WTC11 (cell line): ENCODE results near the gene CYP8B1. TPM values are rescaled to one million over a fixed set of nuclear protein-coding genes. Genes with fewer than 3 reads are reported as not detected.

ENCODE experiments used
- ATAC-seq: fragments of 200-7000 bp; cut with Tn5 transposase; 2 replicates; pipeline ENCODE4 v1.10.0; 2021; ENCODE audit warnings: mild to moderate bottlenecking, moderate library complexity
- CTCF ChIA-PET: fragments of 300-600 bp; sonication (Branson Sonifier 250); formaldehyde crosslinking; loops from one replicate; lab custom pipeline; 2021; ENCODE audit warnings: antibody characterized with exemption; lab: Charles Lee
- POLR2A ChIA-PET: fragments of 350-600 bp; sonication (Branson Sonifier 250); formaldehyde crosslinking; loops from one replicate; lab custom pipeline; 2021; ENCODE audit warnings: antibody characterized with exemption; lab: Charles Lee
- DNase-seq: peaks from one replicate; pipeline ENCODE4 v3.0.0; 2021; ENCODE audit warnings: low spot score
- H3K27ac Mint-ChIP-seq: 2 replicates; pipeline ENCODE4 v1.8.0; 2021; ENCODE audit warnings: mixed read lengths
- H3K27me3 Mint-ChIP-seq: 2 replicates; pipeline ENCODE4 v1.8.0; 2021; ENCODE audit warnings: low read depth, mild to moderate bottlenecking, moderate library complexity, mixed read lengths
- H3K36me3 Mint-ChIP-seq: 2 replicates; pipeline ENCODE4 v1.8.0; 2021; ENCODE audit warnings: mixed read lengths
- H3K4me1 Mint-ChIP-seq: 2 replicates; pipeline ENCODE4 v1.8.0; 2022; ENCODE audit warnings: mixed read lengths
- H3K4me3 Mint-ChIP-seq: 2 replicates; pipeline ENCODE4 v1.8.0; 2021; ENCODE audit warnings: mild to moderate bottlenecking, moderate library complexity, mixed read lengths
- H3K9me3 Mint-ChIP-seq: 2 replicates; pipeline ENCODE4 v1.8.0; 2021; ENCODE audit warnings: mixed read lengths
- CREM ChIP-seq: sonication (generic); formaldehyde crosslinking; IDR thresholded peaks from 2 replicates; pipeline ENCODE4 v1.8.1; 2022; ENCODE audit warnings: mild to moderate bottlenecking, missing genetic modification reagents, moderate library complexity
- ELF4 ChIP-seq: sonication (generic); formaldehyde crosslinking; IDR thresholded peaks from 2 replicates; pipeline ENCODE4 v1.8.1; 2022; ENCODE audit warnings: low read depth, mild to moderate bottlenecking, moderate library complexity, missing genetic modification reagents
- EMX1 ChIP-seq: fragments of 250-450 bp; sonication (Bioruptor Pico); IDR thresholded peaks from 2 replicates; pipeline ENCODE4 v1.8.0; 2021; ENCODE audit warnings: mild to moderate bottlenecking
- ESRRA ChIP-seq: sonication (generic); formaldehyde crosslinking; IDR thresholded peaks from 2 replicates; pipeline ENCODE4 v1.8.1; 2022; ENCODE audit warnings: mild to moderate bottlenecking, missing genetic modification reagents, borderline replicate concordance
- GTF2I ChIP-seq: fragments of 250-450 bp; sonication (Bioruptor Pico); conservative IDR thresholded peaks from 2 replicates; pipeline ENCODE4 v1.4.0; 2021; ENCODE audit warnings: mild to moderate bottlenecking
- JAZF1 ChIP-seq: fragments of 250-450 bp; sonication (Bioruptor Pico); IDR thresholded peaks from 2 replicates; pipeline ENCODE4 v1.9.0; 2021; ENCODE audit warnings: moderate library complexity, mild to moderate bottlenecking, inconsistent platforms
- MYBL2 ChIP-seq: sonication (generic); formaldehyde crosslinking; IDR thresholded peaks from 2 replicates; pipeline ENCODE4 v1.8.1; 2023; ENCODE audit warnings: mild to moderate bottlenecking, moderate library complexity, missing genetic modification reagents
- NFYB ChIP-seq: sonication (generic); formaldehyde crosslinking; conservative IDR thresholded peaks from 2 replicates; pipeline ENCODE4 v1.8.0; 2022; ENCODE audit warnings: low read depth, missing genetic modification reagents
- NR2C2 ChIP-seq: sonication (generic); formaldehyde crosslinking; IDR thresholded peaks from 2 replicates; pipeline ENCODE4 v1.8.0; 2022; ENCODE audit warnings: mild to moderate bottlenecking, missing genetic modification reagents
- NR3C1 ChIP-seq: sonication (generic); formaldehyde crosslinking; conservative IDR thresholded peaks from 2 replicates; pipeline ENCODE4 v1.8.1; 2023; ENCODE audit warnings: low read depth, mild to moderate bottlenecking, missing genetic modification reagents
- SMAD4 ChIP-seq: sonication (generic); formaldehyde crosslinking; IDR thresholded peaks from 2 replicates; pipeline ENCODE4 v1.8.0; 2022; ENCODE audit warnings: mild to moderate bottlenecking, missing genetic modification reagents
- TEAD1 ChIP-seq: sonication (generic); formaldehyde crosslinking; IDR thresholded peaks from 2 replicates; pipeline ENCODE4 v1.8.0; 2022; ENCODE audit warnings: mild to moderate bottlenecking, missing genetic modification reagents
- ZNF232 ChIP-seq: sonication (generic); formaldehyde crosslinking; IDR thresholded peaks from 2 replicates; pipeline ENCODE4 v1.8.0; 2022; ENCODE audit warnings: mild to moderate bottlenecking, missing genetic modification reagents
- ZNF317 ChIP-seq: sonication (generic); formaldehyde crosslinking; IDR thresholded peaks from 2 replicates; pipeline ENCODE4 v1.8.1; 2023; ENCODE audit warnings: low read depth, mild to moderate bottlenecking, moderate library complexity, missing genetic modification reagents, borderline replicate concordance
- ZNF396 ChIP-seq: fragments of 250-450 bp; sonication (Bioruptor Pico); IDR thresholded peaks from 2 replicates; pipeline ENCODE4 v1.8.0; 2021; ENCODE audit warnings: mild to moderate bottlenecking, moderate library complexity, borderline replicate concordance
- ZNF423 ChIP-seq: fragments of 250-450 bp; sonication (Bioruptor Pico); IDR thresholded peaks from 2 replicates; pipeline ENCODE4 v2.1.2; 2022; ENCODE audit warnings: mild to moderate bottlenecking, moderate library complexity
- ZNF671 ChIP-seq: fragments of 250-450 bp; sonication (Bioruptor Pico); IDR thresholded peaks from 2 replicates; pipeline ENCODE4 v1.8.0; 2021; ENCODE audit warnings: mild to moderate bottlenecking
- total RNA-seq: library from RNA; stranded (reverse); gene quantifications from 3 replicates; pipeline ENCODE4 v1.2.3, GENCODE V29; 2021
- TF ChIP-seq, protein P1 (sequence below): fragments of 250-450 bp; sonication (Bioruptor Pico); IDR thresholded peaks from 2 replicates; pipeline ENCODE4 v2.1.2; 2022; ENCODE audit warnings: mild to moderate bottlenecking, moderate library complexity
- TF ChIP-seq, protein P2 (sequence below): sonication (generic); formaldehyde crosslinking; IDR thresholded peaks from 2 replicates; pipeline ENCODE4 v1.8.1; 2023; ENCODE audit warnings: mild to moderate bottlenecking, missing genetic modification reagents
- TF ChIP-seq, protein P3 (sequence below): fragments of 250-450 bp; sonication (Bioruptor Pico); IDR thresholded peaks from 2 replicates; pipeline ENCODE4 v1.9.0; 2021; ENCODE audit warnings: mild to moderate bottlenecking, borderline replicate concordance
- TF ChIP-seq, protein P4 (sequence below): sonication (generic); formaldehyde crosslinking; IDR thresholded peaks from 2 replicates; pipeline ENCODE4 v1.8.0; 2022; ENCODE audit warnings: mild to moderate bottlenecking, missing genetic modification reagents
- TF ChIP-seq, protein P5 (sequence below): sonication (generic); formaldehyde crosslinking; conservative IDR thresholded peaks from 2 replicates; pipeline ENCODE4 v1.8.1; 2022; ENCODE audit warnings: mild to moderate bottlenecking, missing genetic modification reagents
- TF ChIP-seq, protein P6 (sequence below): sonication (generic); formaldehyde crosslinking; IDR thresholded peaks from 2 replicates; pipeline ENCODE4 v1.8.1; 2023; ENCODE audit warnings: mild to moderate bottlenecking, missing genetic modification reagents, borderline replicate concordance

The CYP8B1 gene
- total RNA-seq, 1 experiment from 2014 or later: 0.13 TPM

DNA sequence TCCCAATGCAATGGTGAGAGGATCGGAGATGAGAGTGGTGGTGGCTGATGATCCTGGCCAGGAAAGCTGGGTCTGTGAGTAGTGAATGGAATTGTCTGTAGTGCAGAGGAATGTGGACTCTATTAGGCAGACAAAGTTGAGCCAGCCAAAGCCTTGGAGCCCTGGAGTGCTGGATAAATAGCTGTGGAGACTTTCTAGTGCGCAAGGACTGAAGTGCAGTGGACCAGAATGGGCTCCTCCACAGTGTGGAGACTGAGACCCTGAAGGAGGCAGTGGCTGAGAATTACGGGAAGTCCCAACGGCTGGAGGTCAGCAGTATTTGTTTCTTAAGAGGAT is 31.1 kb upstream of the CYP8B1 start (continued):
- TF ChIP-seq, protein P1, sequence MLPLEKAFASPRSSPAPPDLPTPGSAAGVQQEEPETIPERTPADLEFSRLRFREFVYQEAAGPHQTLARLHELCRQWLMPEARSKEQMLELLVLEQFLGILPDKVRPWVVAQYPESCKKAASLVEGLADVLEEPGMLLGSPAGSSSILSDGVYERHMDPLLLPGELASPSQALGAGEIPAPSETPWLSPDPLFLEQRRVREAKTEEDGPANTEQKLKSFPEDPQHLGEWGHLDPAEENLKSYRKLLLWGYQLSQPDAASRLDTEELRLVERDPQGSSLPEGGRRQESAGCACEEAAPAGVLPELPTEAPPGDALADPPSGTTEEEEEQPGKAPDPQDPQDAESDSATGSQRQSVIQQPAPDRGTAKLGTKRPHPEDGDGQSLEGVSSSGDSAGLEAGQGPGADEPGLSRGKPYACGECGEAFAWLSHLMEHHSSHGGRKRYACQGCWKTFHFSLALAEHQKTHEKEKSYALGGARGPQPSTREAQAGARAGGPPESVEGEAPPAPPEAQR: no peak
- TF ChIP-seq, protein P2, sequence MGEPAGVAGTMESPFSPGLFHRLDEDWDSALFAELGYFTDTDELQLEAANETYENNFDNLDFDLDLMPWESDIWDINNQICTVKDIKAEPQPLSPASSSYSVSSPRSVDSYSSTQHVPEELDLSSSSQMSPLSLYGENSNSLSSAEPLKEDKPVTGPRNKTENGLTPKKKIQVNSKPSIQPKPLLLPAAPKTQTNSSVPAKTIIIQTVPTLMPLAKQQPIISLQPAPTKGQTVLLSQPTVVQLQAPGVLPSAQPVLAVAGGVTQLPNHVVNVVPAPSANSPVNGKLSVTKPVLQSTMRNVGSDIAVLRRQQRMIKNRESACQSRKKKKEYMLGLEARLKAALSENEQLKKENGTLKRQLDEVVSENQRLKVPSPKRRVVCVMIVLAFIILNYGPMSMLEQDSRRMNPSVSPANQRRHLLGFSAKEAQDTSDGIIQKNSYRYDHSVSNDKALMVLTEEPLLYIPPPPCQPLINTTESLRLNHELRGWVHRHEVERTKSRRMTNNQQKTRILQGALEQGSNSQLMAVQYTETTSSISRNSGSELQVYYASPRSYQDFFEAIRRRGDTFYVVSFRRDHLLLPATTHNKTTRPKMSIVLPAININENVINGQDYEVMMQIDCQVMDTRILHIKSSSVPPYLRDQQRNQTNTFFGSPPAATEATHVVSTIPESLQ (CRISPR knock-in tag): no peak
- no peak for TF ChIP-seq ZNF317

DNA sequence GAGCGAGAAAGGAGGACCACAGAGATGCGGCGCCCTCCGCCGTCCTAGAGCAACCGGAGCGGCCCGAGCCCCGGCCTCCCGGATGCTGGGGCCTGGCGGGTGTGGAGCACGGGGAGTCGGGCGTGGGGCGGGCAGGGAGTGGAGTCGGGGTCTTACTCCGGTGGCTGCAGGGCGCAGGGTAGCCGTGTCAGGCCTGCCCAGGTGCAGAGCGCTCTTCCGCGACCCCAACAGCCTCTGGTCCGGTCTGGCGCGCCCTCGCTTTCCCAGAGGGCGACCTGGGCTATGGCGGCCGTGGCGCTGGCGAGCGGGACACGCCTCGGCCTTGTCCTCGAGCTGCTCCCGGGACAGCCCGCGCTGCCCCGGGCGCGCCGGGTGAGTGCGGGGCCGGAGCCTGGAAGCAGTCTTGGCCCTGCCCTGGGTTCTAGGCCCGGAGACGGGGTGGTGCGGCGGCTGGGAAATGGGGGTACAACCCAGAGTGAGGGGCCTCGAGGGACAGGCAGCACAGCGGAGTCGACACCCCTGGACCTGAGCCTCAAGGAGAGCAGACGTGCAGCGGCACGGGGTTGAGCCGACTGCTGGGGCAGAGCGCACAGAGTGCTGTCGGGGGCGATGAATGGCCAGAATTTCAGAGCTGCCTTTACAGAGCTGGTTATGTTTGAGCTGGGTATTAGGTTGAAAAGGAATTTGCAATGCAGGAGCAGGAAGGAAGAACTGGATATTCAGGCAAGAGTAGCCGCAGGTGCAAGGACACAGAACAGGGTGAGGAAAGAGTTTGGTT is 30.6 kb upstream of the CYP8B1 start, which contains the start of gene ZNF662:
Gene ZNF662 (plus strand): TSS at position 73 of the 778 bp plus-strand sequence. CDS start 1,973 bp downstream, outside the sequence.
- POLR2A ChIA-PET: no interaction called here
- Mint-ChIP-seq H3K4me1 (peaks cover 20% of the 10 kb centered on the region), H3K9me3 (peaks cover 33% of the 10 kb centered on the region), H3K27me3 (peaks cover 6% of the 10 kb centered on the region; the same call in 1 of the 2 replicates), H3K27ac (no peak within 1 kb of the TSS), H3K4me3 (peak within 1 kb of the TSS; percentile 53), H3K36me3 (peaks cover 17% of the 10 kb centered on the region)
- CTCF ChIA-PET: interaction anchor here (1.2 to 1.3 kb wide), 2 partner anchors 25 to 165 kb away, joined by 3 to 6 read pairs; no protein-coding TSS in a partner anchor
- TF ChIP-seq, protein P3, sequence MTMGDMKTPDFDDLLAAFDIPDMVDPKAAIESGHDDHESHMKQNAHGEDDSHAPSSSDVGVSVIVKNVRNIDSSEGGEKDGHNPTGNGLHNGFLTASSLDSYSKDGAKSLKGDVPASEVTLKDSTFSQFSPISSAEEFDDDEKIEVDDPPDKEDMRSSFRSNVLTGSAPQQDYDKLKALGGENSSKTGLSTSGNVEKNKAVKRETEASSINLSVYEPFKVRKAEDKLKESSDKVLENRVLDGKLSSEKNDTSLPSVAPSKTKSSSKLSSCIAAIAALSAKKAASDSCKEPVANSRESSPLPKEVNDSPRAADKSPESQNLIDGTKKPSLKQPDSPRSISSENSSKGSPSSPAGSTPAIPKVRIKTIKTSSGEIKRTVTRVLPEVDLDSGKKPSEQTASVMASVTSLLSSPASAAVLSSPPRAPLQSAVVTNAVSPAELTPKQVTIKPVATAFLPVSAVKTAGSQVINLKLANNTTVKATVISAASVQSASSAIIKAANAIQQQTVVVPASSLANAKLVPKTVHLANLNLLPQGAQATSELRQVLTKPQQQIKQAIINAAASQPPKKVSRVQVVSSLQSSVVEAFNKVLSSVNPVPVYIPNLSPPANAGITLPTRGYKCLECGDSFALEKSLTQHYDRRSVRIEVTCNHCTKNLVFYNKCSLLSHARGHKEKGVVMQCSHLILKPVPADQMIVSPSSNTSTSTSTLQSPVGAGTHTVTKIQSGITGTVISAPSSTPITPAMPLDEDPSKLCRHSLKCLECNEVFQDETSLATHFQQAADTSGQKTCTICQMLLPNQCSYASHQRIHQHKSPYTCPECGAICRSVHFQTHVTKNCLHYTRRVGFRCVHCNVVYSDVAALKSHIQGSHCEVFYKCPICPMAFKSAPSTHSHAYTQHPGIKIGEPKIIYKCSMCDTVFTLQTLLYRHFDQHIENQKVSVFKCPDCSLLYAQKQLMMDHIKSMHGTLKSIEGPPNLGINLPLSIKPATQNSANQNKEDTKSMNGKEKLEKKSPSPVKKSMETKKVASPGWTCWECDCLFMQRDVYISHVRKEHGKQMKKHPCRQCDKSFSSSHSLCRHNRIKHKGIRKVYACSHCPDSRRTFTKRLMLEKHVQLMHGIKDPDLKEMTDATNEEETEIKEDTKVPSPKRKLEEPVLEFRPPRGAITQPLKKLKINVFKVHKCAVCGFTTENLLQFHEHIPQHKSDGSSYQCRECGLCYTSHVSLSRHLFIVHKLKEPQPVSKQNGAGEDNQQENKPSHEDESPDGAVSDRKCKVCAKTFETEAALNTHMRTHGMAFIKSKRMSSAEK (CRISPR knock-in tag): no peak
- TF ChIP-seq ZNF396 (CRISPR knock-in tag): no peak
- no peak for TF ChIP-seq NR2C2
- TF ChIP-seq, protein P4, sequence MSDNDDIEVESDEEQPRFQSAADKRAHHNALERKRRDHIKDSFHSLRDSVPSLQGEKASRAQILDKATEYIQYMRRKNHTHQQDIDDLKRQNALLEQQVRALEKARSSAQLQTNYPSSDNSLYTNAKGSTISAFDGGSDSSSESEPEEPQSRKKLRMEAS (CRISPR knock-in tag): no peak
- no peak for TF ChIP-seq ELF4 (CRISPR knock-in tag)
- no peak for TF ChIP-seq ESRRA (CRISPR knock-in tag)
- TF ChIP-seq ZNF232 (CRISPR knock-in tag): no peak
- TF ChIP-seq NR3C1: no peak
- TF ChIP-seq TEAD1 (CRISPR knock-in tag): no peak
- no peak for TF ChIP-seq JAZF1 (CRISPR knock-in tag)
- DNase-seq (peak; percentile 36), ATAC-seq (peak; percentile 64)

DNA sequence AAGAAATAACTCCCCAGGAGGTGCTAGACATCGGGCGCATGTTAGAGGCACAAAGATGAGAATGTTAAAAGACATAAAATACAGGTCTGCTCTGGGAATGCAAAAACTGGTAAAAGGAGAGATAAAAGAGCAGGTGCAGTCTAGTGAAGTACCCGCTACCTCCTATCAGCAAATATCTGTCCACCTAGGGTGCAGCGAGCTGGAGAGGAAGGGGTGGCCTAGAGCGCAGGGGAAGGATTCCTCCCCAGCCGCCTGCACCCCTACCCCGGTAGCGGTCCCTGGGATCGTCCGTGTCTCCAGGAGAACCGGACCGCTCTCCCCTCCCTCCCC is 30.0 kb upstream of the CYP8B1 start:
- H3K9me3 Mint-ChIP-seq: peaks cover 29% of the 10 kb centered on the region
- DNase-seq: no peak
- peaks cover 20% of the 10 kb centered on the region for H3K4me1 Mint-ChIP-seq
- peak overlapping the region; percentile 53 for H3K4me3 Mint-ChIP-seq
- POLR2A ChIA-PET: no interaction called here
- H3K27me3 Mint-ChIP-seq: peaks cover 6% of the 10 kb centered on the region; the same call in 1 of the 2 replicates
- no peak for ATAC-seq
- CTCF ChIA-PET: interaction anchor here (1.3 kb wide), 1 partner anchor 166 kb away, joined by 3 read pairs; no protein-coding TSS in a partner anchor
- H3K36me3 Mint-ChIP-seq: peaks cover 14% of the 10 kb centered on the region
- H3K27ac Mint-ChIP-seq: no peak overlapping the region
- TF ChIP-seq ZNF671 (CRISPR knock-in tag) (no peak), NFYB (no peak), ZNF423 (CRISPR knock-in tag) (no peak), EMX1 (CRISPR knock-in tag) (no peak), SMAD4 (no peak), MYBL2 (CRISPR knock-in tag) (no peak), GTF2I (CRISPR knock-in tag) (no peak), CREM (CRISPR knock-in tag) (no peak)
- TF ChIP-seq, protein P5, sequence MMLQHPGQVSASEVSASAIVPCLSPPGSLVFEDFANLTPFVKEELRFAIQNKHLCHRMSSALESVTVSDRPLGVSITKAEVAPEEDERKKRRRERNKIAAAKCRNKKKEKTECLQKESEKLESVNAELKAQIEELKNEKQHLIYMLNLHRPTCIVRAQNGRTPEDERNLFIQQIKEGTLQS (CRISPR knock-in tag): no peak
- TF ChIP-seq, protein P6, sequence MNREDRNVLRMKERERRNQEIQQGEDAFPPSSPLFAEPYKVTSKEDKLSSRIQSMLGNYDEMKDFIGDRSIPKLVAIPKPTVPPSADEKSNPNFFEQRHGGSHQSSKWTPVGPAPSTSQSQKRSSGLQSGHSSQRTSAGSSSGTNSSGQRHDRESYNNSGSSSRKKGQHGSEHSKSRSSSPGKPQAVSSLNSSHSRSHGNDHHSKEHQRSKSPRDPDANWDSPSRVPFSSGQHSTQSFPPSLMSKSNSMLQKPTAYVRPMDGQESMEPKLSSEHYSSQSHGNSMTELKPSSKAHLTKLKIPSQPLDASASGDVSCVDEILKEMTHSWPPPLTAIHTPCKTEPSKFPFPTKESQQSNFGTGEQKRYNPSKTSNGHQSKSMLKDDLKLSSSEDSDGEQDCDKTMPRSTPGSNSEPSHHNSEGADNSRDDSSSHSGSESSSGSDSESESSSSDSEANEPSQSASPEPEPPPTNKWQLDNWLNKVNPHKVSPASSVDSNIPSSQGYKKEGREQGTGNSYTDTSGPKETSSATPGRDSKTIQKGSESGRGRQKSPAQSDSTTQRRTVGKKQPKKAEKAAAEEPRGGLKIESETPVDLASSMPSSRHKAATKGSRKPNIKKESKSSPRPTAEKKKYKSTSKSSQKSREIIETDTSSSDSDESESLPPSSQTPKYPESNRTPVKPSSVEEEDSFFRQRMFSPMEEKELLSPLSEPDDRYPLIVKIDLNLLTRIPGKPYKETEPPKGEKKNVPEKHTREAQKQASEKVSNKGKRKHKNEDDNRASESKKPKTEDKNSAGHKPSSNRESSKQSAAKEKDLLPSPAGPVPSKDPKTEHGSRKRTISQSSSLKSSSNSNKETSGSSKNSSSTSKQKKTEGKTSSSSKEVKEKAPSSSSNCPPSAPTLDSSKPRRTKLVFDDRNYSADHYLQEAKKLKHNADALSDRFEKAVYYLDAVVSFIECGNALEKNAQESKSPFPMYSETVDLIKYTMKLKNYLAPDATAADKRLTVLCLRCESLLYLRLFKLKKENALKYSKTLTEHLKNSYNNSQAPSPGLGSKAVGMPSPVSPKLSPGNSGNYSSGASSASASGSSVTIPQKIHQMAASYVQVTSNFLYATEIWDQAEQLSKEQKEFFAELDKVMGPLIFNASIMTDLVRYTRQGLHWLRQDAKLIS (CRISPR knock-in tag): no peak
